Stimulated activated CD4-positive, alpha-beta T cell treated with anti-CD3 and anti-CD28 coated beads, Interleukin-15, amount 100 ng/mL, for 48 hours (primary cell): Measurements from ENCODE around the gene APBB2.
"Not testable (repeated sequence)": the region's sequence is repeated elsewhere in the genome, so short reads cannot be mapped to it uniquely, and the experiment has no call there.

Source experiments
- DNase-seq, 2 donors: peaks; one replicate each; pipeline ENCODE4 v3.0.0-alpha.2; 2020; ENCODE audit warnings: low read depth in 2 of 2

The APBB2 gene

DNA sequence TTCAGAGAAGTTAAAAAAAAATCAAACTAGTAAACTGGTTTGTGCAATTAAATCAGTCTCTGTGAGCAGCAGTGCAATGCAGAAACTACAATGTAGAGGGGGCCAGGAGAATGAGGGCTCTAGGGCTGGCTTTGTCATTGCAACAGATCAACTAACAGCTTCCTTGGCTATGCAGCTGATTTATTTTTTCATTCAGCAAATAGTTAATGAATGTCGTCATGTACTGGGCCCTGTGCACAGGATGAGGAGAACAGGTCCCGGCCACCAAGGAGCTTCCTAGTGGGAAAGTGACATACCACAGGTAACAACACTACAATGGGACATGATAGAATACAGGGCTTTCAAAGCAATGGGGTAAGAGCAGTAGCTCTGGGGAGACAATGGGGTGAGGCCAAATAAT lies 274.5 kb downstream of the APBB2 start:
- DNase-seq, result no peak

DNA sequence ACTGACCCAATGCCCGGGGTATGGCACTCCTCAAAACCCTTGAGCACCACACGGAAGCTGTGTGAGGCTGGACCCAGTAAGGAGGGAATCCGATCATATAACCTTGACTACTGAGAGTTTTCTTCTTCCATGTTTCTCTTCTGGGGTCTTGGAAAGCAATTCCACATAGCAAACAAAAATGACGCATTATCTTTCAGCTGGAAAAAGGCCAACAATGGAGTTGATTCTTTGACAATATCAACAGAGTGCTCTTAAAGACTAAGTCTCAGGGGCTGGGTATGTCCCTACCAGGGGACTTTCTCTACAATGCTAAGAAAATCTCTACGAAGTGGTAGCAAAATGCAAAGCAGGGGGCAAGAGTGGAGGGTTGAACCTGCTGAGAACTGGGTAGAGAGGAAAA lies 276.0 kb downstream of the APBB2 start:
- no peak for DNase-seq

DNA sequence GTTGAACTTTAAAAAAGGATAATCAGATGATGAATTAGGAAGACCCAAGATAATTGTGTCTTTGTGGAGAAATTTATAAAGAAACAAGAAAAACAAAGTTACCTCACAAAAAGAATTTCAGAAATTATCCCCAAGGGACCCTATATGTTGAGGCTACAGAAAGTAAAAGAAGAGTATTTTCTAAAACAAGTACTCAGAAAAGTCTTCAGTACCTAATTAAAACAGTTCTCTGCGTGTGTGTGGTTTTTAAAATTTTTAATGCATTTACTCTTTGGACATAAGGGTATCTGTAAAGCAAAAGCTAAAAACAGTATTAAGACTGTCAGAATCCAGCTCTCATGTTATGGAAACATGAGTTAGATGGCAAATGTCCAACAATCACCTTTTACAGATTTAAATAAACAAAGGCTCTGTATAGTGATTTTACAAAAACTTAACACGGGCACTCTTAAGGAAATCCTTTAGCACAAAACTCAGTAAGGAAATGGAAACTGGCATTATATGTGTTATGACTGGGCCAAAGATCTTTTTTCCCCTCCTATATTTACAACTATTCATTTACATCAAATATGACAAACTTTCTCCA lies 277.1 kb downstream of the APBB2 start:
- no peak for DNase-seq

DNA sequence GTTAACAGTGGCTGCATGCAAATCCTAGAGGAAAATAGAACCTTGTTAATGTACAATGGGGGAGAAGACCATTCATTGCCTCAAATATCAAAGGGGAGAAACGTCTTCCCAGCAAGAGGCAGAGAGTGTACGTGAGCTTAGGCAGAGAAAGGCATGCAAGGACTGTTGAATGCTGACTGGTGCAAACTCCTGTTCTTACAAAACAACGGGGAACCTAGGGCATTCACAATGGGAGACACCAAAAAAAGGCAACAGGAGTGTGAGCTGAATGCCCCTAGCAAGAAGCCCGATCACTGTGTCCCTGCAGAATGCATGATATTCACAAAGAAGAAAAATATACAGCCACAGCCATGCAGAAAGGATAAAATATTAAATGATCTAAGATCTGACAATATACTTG lies 279.7 kb downstream of the APBB2 start:
- DNase-seq, result no peak

GRCh38 chr4:40933272-40934053 lies 280.9 kb downstream of the APBB2 start:
- no peak for DNase-seq

DNA sequence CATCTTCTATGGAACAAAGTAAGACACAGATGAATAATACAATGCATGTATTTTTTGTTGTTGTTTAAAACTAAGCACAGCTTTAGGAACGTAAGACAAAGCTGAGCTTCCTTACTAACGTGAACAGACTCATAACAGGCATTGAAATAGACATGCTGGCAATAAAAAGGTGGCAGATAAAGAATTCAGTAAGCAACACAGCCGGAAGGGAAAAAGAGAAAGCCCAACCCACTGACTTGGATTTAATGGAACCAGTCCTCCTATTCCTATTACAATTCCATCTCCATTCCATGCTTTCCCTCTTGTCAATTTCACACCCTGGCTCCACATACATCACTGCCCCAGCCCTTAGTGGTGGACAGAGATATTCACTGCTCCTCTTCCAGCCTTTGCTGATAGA lies 282.5 kb downstream of the APBB2 start:
- DNase-seq, result no peak

DNA sequence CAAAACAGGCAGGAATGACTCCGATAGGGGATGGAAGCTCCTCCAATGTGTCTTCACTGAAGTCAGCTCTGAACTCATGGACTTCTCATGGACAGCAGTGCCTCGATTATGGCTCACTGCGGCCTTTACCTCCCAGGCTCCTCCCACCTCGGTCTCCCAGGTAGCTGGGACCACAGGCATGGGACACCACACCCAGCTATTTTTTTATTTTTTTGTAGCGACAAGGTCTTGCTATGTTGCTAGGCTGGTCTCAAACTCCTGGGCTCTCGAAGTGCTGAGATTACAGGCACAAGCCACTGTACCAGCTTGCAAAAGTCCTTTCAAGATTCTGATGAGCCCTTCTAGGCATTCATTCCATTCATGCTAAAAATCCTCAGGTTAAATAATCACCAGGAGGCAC lies 283.1 kb downstream of the APBB2 start:
- DNase-seq, result no peak

DNA sequence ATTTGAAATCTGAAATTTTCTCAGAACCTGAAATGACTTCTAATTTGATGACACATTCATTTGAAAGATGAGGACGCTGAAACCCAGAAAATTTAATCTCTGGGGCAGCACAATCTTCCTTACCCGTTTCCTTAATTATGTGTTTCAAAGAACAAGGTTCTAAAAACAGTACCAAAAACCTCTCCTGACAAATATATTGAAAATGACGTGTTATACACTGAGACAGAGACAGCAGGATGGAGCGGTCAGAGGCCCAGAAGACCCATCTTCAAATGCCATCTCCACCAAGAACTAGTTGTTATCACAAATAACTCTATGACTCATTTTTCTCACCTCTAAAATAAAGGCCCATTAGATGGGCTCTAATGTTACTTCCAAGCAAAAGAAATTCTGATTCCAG lies 287.3 kb downstream of the APBB2 start:
- DNase-seq, result no peak

- no peak for DNase-seq
Measured at GRCh38 chr4:40924793-40925117, 289.6 kb downstream of the APBB2 start.

GRCh38 chr4:40924096-40924792 lies 290.1 kb downstream of the APBB2 start:
- peak; percentile 68 to 79 for DNase-seq

- no peak for DNase-seq
Measured at GRCh38 chr4:40923316-40924095, 290.8 kb downstream of the APBB2 start.

DNA sequence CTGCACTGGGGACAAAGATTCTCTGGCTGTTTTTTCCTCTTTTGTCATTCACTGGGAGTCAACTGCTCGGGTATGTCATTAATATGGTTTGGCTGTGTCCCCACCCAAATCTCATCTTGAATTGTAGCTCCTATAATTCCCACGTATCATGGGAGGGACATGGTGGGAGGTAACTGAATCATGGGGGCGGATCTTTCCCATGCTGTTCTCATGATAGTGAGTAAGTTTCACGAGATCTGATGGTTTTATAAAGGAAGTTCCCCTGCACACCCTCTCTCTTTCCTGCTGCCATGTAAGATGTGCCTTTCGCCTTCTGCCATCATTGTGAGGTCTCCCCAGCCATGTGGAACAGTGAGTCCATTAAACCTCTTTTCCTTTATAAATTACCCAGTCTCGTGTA lies 294.4 kb downstream of the APBB2 start:
- not testable (repeated sequence) for DNase-seq

DNA sequence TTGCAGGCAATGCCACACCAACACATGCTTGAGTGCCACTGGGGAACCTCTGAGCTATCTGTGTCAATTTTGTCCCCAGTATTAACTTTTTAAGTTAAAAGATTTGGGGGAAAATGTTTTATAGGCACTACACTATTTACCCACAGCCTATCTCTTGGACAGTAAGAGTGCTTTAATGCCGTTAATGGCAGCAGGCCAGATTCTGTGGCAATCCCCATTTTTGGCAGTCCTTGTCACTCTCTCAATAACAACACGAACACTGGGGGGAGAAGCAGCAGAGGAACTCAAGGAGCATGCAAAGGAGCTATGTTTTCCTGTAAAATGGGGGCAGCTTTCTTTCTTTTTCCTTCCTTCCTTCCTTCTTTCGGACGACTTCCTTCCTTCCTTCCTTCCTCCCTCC lies 296.0 kb downstream of the APBB2 start:
- no peak for DNase-seq

DNA sequence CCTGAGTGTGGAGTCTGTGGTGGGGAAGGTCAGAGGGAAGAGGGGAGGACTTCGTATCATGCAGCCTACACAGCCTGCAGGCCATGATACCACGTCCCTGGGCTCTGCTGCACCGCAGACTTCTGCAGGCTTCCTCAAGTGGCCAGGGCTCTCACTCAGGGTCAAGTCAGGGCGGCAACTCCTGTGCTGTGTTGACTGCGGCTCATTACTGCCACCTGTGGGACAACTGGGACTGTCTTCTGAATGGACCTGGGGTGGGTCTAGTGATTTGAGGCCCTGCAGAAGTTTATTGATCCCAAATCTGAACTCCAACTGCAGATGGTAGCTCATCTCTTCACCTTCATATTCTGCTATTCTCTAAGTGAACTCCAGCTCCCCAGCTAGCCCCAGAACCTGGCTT lies 297.5 kb downstream of the APBB2 start:
- peak; percentile 38 to 55 for DNase-seq

DNA sequence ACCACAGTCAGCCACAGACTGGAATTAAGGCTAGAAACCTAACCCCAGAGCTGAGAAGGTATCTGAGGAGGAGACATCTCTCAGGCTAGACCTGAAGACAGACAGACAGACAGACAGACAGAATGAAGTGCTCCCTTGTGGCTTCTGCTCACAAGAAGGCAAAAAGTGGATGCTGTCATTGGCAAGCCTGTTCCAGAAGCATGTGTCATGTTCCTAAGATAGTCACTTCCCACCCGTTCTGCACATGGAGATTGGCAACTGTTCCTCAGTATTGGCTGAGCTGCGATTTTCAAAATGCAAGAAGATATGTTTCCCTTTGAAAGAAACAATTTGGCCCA lies 298.2 kb downstream of the APBB2 start:
- DNase-seq, result no peak

- DNase-seq, result no peak
Measured at GRCh38 chr4:40915318-40916217, 298.8 kb downstream of the APBB2 start.

DNA sequence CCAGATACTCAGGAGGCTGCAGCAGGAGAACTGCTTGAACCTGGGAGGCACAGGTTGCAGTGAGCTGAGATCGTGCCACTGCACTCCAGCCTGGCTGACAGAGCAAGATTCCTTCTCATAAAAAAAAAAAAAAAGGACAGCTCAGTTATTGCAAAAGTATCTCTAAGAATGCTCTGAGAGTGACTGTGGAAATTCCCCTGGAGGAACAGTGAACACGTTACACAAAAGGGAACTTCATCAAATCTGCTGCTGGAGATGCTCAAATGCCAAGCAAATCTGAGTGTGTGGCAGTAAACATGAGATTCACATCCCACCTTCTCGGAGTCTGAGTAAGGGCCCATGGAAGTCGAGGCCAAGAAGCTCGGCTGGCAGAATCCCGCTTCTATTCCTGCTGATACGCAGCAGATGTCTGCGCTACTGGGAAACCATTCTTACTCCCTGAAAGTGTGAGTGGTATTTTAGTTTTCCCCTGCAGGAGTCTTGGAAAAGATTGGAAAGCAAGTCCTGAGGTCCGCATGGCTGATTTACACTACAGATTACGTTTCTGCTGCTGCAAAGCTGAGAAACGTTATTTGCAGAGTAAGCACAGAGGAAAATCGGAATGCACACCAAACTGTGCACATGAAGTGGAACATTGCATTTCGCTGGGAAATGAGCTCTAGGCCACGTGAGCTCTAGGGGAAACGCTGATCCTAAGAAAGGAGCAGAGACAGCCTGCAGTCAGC lies 301.7 kb downstream of the APBB2 start:
- DNase-seq, result no peak

DNA sequence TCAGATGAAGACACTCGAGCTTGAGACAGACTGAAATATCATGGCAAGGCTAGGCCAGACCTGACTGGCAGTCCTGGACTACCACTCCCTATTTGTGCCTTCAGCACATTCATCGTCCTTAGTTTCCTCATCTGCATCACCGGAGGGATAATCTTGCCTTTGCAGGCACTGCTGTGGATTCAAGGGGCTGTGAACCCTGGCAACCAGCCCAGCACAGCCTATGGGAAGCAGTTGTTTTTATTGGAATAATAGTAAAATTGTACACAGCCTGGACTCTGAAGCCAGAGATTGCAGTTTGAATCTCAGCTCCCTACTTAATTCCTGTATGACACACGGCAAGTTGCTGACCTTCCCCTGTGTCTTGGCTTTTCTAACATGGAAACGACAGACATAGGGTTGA lies 303.6 kb downstream of the APBB2 start:
- no peak for DNase-seq

GRCh38 chr4:40909363-40909876 lies 304.9 kb downstream of the APBB2 start:
- DNase-seq, result peak; percentile 40 to 51

DNA sequence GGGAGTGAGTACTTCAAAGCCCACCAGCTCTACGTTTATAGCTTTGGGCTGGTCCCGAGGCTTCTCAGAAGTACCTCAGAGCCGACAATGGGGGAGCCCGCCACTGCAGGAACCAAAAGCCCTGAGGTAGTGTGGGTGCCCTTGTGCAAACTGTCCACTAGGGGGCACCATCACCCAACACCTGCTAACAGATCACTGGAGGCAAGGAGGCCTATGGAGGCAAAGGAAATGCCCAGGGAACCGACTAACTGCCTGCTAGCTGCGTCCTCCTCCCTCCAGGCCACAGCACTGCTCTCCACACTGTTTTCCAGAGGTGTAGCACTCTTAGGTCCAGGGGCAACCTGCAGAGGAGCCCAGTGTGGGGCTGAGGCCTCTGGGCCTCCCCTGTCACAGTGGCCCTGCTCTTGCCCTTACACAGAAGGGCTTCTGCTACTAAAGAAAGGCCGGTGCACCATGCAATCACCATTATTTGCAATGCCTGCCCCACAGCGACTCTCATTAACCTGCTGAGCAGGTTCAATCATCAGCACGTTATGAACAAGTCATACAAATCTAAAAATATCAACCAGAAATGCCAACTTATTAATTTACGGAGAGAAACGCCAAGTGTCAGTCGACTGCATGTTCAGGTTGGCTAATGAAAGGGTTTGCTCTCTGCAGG lies 305.5 kb downstream of the APBB2 start:
- peak; percentile 70 for DNase-seq
